DND-41 (cell line): ENCODE data around the gene SEC16A.

Experiments used
- CTCF ChIP-seq: IDR thresholded peaks from 2 replicates; pipeline ENCODE4 v1.5.1; 2012; ENCODE audit warnings: borderline replicate concordance, low read length, moderate library complexity, mild to moderate bottlenecking; ENCODE audit not compliant: poor library complexity, severe bottlenecking; ENCODE audit errors: extremely low read depth
- EZH2 ChIP-seq: IDR thresholded peaks from 3 replicates; pipeline ENCODE4 v1.6.1; 2012; ENCODE audit warnings: borderline replicate concordance, low read depth, mild to moderate bottlenecking, moderate library complexity, low read length, inconsistent platforms; ENCODE audit not compliant: severe bottlenecking

GRCh38 chr9:136511670-136512592, 29.1 kb upstream of the SEC16A start:
- TF ChIP-seq CTCF (no peak), EZH2 (no peak)
